GM12873 (cell line): ENCODE measurements around the gene DENND2D.

Experiments used
- CTCF ChIP-seq: IDR thresholded peaks from 2 replicates; pipeline ENCODE4 v1.5.1; 2012; ENCODE audit warnings: low read depth, mild to moderate bottlenecking, moderate library complexity, low read length, control low read depth; ENCODE audit not compliant: insufficient read depth; ENCODE audit errors: missing control alignments

DENND2D gene

GRCh38 chr1:111199881-111200801, at the start of gene DENND2D:
TSS of gene DENND2D (minus strand) at chr1:111200646. CDS start at chr1:111200459, 187 bp downstream.
- TF ChIP-seq CTCF = no peak

- TF ChIP-seq CTCF = no peak
Observed at GRCh38 chr1:111249960-111250359, 49.5 kb upstream of the DENND2D start.

GRCh38 chr1:111247125-111247838, 46.8 kb upstream of the DENND2D start:
- no peak for TF ChIP-seq CTCF

- TF ChIP-seq CTCF = no peak
Observed at GRCh38 chr1:111242805-111243523, 42.5 kb upstream of the DENND2D start.

GRCh38 chr1:111241797-111242196, 41.4 kb upstream of the DENND2D start:
- no peak for TF ChIP-seq CTCF

- TF ChIP-seq CTCF = no peak
Observed at GRCh38 chr1:111238056-111238795, 37.8 kb upstream of the DENND2D start.
